ENCODE results near the gene FBXL7.

Gene FBXL7

GRCh38 chr5:15933259-15934207, 433.6 kb downstream of the FBXL7 start:
- TF ChIP-seq CTCF (IDR thresholded peaks at IDR 0.05; ENCODE audit: low read depth, low read length) = no peak
- no peaks in the 10 kb centered on the region for H3K27me3 ChIP-seq (ENCODE audit: insufficient read depth, low read depth, severe bottlenecking)
- peak overlapping the region; percentile 39 for H3K27ac ChIP-seq
- H3K4me3 ChIP-seq (ENCODE audit: low read depth, low read length) = no peak overlapping the region
- no peak for DNase-seq
- H3K9me3 ChIP-seq (ENCODE audit: severe bottlenecking) = peaks cover 8% of the 10 kb centered on the region
- H3K36me3 ChIP-seq = no peaks in the 10 kb centered on the region

DNA sequence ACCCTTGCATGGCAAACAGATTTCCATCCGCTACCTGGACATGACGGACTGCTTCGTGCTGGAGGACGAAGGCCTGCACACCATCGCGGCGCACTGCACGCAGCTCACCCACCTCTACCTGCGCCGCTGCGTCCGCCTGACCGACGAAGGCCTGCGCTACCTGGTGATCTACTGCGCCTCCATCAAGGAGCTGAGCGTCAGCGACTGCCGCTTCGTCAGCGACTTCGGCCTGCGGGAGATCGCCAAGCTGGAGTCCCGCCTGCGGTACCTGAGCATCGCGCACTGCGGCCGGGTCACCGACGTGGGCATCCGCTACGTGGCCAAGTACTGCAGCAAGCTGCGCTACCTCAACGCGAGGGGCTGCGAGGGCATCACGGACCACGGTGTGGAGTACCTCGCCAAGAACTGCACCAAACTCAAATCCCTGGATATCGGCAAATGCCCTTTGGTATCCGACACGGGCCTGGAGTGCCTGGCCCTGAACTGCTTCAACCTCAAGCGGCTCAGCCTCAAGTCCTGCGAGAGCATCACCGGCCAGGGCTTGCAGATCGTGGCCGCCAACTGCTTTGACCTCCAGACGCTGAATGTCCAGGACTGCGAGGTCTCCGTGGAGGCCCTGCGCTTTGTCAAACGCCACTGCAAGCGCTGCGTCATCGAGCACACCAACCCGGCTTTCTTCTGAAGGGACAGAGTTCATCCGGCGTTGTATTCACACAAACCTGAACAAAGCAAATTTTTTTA, 436.7 kb downstream of the FBXL7 start:
- no peak overlapping the region for H3K4me3 ChIP-seq (ENCODE audit: low read depth, low read length)
- H3K27me3 ChIP-seq (ENCODE audit: insufficient read depth, low read depth, severe bottlenecking) = no peaks in the 10 kb centered on the region
- DNase-seq = no peak
- H3K27ac ChIP-seq = no peak overlapping the region
- H3K9me3 ChIP-seq (ENCODE audit: severe bottlenecking) = peaks cover 8% of the 10 kb centered on the region
- no peaks in the 10 kb centered on the region for H3K36me3 ChIP-seq
- TF ChIP-seq CTCF (IDR thresholded peaks at IDR 0.05; ENCODE audit: low read depth, low read length) = no peak

GRCh38 chr5:15937708-15938107, 437.7 kb downstream of the FBXL7 start:
- DNase-seq = no peak
- Histone ChIP-seq H3K9me3 (ENCODE audit: severe bottlenecking) (peaks cover 11% of the 10 kb centered on the region), H3K27me3 (ENCODE audit: insufficient read depth, low read depth, severe bottlenecking) (no peaks in the 10 kb centered on the region), H3K27ac (no peak overlapping the region), H3K36me3 (no peaks in the 10 kb centered on the region), H3K4me3 (ENCODE audit: low read depth, low read length) (no peak overlapping the region)
- TF ChIP-seq CTCF (IDR thresholded peaks at IDR 0.05; ENCODE audit: low read depth, low read length) = no peak

DNA sequence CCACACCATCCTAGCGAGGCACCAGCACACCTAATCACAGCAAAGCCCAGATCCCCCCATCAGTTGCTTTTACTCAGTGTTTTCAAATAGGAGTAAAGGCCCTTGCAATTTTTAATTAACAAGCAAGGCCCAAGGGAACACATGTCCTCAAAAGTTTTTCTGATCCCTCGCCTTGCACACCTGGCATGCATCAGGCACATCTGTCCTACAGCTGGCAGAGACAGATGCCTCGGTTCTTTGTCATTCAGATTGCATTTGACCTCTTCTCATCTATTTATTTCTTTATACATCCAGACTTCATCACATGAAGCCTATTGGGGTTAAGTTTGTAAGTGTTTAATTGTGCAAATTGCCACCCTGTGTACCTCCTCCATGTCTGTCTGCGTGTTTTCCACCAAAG, 438.2 kb downstream of the FBXL7 start:
- TF ChIP-seq CTCF (IDR thresholded peaks at IDR 0.05; ENCODE audit: low read depth, low read length) = no peak
- H3K4me3 ChIP-seq (ENCODE audit: low read depth, low read length) = no peak overlapping the region
- H3K36me3 ChIP-seq = no peaks in the 10 kb centered on the region
- no peaks in the 10 kb centered on the region for H3K27me3 ChIP-seq (ENCODE audit: insufficient read depth, low read depth, severe bottlenecking)
- no peak overlapping the region for H3K27ac ChIP-seq
- peaks cover 11% of the 10 kb centered on the region for H3K9me3 ChIP-seq (ENCODE audit: severe bottlenecking)
- DNase-seq = no peak

- DNase-seq = no peak
- Histone ChIP-seq H3K4me3 (ENCODE audit: low read depth, low read length) (no peak overlapping the region), H3K27me3 (ENCODE audit: insufficient read depth, low read depth, severe bottlenecking) (no peaks in the 10 kb centered on the region), H3K9me3 (ENCODE audit: severe bottlenecking) (peaks cover 11% of the 10 kb centered on the region), H3K27ac (no peak overlapping the region), H3K36me3 (no peaks in the 10 kb centered on the region)
- no peak for TF ChIP-seq CTCF (IDR thresholded peaks at IDR 0.05; ENCODE audit: low read depth, low read length)
Measured at GRCh38 chr5:15938961-15939360, 439.0 kb downstream of the FBXL7 start.

Data from WERI-Rb-1 (cell line).